Stimulated activated CD4-positive, alpha-beta T cell treated with anti-CD3 and anti-CD28 coated beads, Interleukin-12 subunit alpha, Interleukin-12 subunit beta, amount 100 ng/mL, for 24 hours (primary cell): ENCODE data around the gene SKP2.
A peak's percentile ranks its signal among the peaks of the same experiment; 100 is the strongest.
"Not testable (repeated sequence)": the region's sequence is repeated elsewhere in the genome, so short reads cannot be mapped to it uniquely, and the experiment has no call there.

Experiments used
- DNase-seq, 2 experiments: peaks; one replicate each; pipeline ENCODE4 v3.0.0-alpha.2; 2020; ENCODE audit warnings: low read depth in 2 of 2

SKP2 gene

DNA sequence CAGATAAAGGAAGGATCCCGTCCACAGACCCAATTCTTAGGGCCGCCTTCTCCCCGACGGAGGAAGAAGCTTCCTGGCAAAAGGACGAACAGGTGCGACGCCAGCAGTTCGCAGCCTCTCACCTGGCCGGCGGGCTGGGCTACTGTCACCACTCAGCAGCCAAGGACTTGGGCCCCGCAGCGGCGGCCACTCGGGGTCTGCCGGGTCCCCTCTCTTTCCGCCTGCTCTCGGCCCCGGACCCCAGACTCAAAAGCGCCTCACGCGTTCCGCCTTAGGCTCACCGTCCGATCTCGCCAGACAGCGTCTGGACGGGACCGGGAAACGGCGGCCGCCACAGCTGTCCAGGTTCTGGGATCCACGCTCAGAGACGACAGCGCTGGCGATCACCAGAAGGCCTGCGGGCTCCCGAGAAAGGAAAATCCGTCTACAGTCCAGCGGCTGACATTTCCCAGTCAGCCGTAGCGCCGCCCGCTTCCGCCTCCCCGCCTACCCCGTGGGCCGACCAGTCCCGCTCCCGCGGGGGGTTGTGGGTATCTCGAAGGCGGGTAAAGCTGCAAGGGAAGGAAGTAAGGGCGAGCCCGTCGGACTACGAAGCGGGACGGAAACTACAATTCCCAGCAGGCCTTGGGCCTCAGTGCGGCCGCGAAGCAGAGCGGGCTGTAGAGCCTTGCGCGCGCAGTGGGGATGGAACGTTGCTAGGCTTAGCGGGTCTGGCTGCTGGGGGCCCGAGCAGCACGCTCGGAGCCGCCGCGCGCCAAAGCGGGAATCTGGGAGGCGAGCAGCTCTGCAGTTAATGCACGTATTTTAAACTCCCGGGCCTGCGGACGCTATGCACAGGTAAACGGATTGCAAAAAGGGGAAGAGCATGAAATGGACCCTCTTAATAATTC lies at the start of gene SKP2, which contains the start of gene LMBRD2:
Gene SKP2, plus strand, starts transcription at position 678 of the 890 bp plus-strand sequence. Its CDS starts 152 bp downstream, at position 830.
Gene LMBRD2, minus strand, starts transcription at position 454 of the 890 bp plus-strand sequence. CDS start 8,538 bp downstream, outside the sequence.
- DNase-seq: peak; percentile 93 to 97

DNA sequence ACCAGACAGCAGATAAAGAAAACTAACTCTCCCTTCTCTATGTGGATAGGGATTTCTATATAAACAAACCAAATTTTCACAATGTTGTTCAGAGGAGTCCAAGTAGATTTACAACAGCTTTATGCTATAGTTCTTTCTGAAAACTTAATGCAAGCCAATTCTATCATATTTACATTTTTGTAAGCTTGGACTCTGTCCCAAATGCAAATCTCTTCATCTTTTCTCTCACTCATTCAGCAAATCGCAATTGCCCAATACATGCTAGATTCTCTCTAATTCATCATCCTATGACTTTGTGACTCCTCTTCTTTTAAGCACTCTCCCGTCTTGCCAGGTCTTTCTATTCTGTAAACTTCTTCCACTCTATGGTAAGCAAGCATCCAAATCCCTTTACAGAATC lies 46.1 kb upstream of the SKP2 start:
- DNase-seq: no peak

DNA sequence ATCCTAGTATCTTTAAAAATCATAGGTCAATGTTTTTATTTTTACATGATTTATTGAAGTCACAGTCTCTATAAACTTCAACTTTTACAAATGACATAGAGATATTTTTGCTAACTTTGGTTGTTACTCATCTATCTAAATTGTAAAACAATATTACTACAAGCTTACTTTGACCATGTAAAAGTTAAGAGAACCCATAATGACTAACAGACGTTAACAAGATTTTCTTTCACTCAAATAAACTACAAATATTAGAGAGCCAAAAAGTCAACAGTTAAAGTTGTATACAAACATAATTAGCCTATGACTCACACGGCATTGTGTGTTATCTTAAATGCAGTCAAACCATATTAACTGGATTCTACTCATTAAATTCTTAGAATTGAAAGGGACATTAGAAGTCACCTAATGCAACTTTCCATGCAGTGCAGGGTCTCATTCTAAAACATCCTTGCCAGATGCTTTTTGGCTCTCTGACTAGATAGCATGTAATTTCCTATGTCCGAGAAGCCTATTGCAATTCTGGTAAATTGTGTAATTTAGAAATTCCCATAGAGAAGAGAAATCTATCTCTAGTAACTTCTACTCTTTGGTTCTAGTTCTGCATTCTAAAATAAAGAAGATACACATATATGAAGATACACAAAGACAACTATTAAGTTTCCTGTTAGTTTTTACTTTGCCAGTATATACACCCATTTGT lies 43.0 kb upstream of the SKP2 start:
- no peak for DNase-seq

DNA sequence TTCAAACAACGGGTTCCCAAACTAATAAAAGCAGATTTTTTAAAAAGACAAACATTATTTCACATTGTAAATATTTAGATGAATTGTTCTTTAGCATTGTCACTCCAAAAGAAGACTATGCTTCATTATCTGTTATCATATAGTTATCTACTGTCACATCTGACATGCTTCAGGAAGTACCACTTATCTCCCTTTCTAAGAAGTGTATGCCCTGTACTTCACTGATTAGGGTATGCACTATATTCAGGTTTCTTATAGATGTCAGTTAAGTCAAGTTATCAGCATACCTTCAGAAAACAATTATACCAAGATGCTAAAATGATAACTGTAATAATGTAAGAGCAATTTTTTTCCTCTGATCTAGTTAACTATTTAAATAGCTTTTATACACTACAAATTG lies 40.7 kb upstream of the SKP2 start:
- DNase-seq: no peak

DNA sequence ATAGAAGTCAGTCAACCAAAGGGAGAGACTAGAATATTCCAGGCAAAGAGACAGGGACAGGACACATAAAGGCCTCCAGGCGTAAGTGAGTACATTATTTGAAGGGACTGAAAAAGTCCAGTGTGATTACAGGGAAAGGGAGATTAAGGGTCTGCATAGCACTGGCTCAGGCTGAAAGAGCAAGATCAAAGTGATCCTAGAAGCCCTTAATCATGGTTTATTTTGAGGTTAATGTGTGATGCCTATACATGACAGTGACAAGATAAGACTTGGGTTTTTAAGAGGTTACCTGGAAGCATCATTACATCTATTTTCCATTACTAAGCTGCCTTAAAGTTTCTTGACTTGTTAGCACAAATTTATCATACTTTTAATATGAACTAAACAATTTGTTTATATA lies 26.0 kb upstream of the SKP2 start:
- DNase-seq: no peak

DNA sequence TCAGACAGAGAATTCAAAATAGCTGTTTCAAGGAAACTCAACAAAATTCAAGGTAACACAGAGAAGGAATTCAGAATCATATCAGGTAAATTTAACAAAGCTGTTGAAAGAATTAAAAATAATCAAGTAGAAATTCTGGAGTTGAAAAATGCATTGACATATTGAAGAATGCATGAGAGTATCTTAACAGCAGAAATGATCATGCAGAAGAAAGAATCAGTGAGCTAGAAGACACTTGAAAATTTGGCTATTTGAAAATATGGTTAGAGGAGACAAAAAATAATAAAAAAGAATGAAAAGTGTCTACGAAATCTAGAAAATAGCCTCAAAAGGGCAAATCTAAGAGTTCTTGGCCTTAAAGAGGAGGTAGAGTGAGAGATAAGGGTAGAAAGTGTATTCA lies 23.1 kb upstream of the SKP2 start:
- no peak for DNase-seq

DNA sequence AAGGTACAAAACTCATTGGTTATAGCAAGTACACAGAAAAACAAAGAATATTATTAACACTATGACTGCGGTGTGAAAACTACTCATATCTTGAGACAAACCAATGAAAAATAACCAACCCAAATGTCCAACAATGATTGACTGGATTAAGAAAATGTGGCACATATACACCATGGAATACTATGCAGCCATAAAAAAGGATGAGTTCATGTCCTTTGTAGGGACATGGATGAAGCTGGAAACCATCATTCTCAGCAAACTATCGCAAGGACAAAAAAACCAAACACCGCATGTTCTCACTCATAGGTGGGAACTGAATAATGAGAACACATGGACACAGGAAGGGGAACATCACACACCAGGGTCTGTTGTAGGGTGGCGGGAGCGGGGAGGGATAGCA lies 22.2 kb upstream of the SKP2 start:
- DNase-seq: not testable (repeated sequence)

DNA sequence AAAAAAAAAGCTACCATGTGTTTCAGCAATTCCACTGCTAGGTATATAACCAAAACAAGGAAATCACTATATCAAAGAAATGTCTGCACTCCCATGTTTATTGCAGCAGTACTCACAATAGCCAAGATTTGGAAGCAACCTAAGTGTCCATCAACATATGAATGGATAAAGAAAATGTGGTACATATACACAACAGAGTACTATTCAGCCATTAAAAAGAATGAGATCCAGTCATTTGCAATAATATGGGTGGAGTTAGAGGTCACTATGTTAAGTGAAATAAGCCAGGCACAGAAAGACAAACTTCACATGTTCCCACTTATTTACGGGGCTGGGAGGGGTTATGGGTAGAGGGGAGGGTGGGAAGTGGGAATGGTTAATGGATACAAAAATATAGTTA lies 18.9 kb upstream of the SKP2 start:
- DNase-seq: not testable (repeated sequence)

DNA sequence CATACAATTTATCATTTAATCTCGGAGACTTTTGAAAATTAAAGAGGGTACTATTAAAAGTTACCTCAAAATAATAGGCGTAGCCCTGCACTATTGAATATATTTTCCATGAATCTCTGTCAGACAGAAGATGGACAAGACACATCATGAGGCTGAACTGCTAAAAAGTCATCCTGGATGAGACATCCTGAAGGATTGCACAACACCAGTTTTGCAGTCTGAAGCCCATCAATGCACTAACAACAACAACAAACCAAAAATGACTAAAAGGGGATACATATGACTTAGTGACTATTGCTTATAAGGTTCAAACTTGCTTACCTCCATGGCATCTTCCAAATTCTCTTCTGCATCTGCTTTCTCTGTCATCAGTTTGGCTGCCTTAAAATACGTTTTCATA lies 15.9 kb upstream of the SKP2 start:
- no peak for DNase-seq

DNA sequence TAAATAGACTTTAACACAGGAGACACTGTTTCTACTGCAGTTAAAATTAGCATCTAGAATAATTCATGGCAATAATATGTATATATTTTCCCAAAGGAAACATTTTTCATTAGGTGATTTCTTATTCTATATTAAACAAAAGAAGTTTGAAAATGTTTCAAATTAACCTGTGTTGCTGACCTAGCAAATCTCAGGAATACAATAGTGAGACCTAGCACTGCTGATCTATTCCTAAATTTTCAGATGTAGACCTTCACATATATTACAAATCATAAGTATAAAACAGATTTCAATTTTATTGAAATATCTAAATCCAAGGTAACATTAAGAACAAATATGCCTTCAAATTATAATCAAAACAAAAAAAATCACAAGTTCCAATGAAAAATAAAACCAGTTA lies 15.3 kb upstream of the SKP2 start:
- no peak for DNase-seq

DNA sequence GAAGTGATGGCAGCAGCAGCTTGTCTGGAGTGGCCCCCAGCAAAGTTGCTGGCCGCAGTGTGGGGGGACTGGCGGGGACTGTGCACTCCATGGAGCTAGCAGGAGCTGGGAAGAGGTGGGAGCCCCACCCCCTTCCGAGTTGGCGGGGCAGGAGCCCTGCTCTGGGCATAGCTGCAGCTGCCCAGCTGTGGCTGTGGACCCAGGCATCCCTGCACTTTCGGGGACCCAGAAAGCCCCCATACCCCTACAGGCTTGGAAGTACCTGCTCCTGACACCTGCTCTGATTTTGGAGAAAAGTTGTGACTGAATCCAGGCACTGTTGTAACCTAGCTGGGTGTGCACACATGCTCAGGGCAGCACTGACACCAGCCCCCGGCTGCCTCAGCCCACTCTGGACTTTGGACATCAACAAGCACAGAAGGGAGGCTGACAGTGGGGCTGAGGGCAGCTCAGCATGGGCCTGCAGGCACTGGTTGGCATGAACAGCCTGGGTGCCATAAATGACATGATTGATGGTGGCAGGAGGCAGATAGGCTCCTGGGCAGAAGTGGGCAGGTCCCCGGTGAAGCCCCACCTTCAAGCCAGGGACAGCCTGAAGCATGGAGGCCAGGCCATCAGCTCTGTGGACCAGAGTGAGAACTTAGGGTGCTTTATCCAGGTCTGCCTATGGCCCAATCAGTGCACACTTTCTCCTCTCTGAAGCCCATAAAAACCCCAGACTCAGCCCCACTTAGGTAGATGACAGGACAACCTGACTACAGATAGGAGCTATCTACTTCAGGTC lies 12.8 kb upstream of the SKP2 start:
- no peak for DNase-seq

DNA sequence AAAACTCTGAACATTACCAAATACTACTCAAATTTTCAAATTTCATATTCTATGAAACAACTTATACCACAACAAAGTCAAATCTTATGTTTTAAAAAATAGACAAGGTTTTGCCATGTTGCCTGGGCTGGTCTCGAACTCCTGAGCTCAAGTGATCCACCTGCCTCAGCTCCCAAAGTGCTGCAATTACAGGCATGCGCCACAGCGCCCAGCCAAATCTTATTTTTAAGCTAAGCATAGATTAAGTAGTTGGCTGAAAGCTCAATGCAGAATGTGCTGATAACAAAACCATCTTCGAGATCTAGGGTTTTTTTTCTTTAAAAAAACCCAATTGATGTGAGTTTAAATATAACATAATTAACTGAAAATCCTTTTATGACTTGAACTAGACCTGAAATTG lies 6.6 kb upstream of the SKP2 start:
- no peak for DNase-seq

DNA sequence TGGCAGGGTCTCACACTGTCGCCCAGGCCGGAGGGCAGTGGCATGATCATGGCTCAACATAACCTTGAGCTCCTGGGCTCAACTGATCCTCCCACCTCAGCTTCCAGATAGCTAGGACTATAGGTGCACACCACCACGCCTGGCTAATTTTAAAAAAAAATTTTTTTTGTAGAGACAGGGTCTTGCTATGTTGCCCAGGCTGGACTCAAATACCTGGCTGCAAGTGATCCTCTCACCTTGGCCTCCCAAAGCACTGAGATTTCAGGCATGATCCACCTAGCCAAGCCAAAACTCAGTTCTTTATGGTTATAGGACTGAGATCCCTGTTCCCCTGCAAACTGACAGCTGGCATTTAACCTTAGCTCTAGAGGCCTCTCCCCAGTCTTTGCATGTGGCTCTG lies 5.5 kb upstream of the SKP2 start:
- DNase-seq: no peak

DNA sequence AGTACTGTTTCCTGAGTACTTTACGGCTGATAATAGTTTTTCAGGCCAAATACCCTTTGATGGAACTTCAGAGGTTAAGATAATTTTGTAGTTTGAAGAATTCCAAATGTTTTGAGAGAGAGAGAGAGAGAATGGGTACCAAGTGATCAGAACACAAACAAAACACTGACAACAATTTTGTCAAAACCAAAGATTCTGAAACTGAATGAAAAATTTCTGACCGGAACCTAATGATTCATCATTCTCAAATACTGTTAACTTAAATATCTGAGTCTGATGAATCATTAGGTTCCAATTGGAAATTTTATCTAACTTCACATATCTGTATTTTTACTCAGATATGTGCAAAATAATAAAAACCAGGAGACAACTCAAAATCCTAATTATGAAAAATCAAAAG lies 4.2 kb upstream of the SKP2 start:
- DNase-seq: no peak

DNA sequence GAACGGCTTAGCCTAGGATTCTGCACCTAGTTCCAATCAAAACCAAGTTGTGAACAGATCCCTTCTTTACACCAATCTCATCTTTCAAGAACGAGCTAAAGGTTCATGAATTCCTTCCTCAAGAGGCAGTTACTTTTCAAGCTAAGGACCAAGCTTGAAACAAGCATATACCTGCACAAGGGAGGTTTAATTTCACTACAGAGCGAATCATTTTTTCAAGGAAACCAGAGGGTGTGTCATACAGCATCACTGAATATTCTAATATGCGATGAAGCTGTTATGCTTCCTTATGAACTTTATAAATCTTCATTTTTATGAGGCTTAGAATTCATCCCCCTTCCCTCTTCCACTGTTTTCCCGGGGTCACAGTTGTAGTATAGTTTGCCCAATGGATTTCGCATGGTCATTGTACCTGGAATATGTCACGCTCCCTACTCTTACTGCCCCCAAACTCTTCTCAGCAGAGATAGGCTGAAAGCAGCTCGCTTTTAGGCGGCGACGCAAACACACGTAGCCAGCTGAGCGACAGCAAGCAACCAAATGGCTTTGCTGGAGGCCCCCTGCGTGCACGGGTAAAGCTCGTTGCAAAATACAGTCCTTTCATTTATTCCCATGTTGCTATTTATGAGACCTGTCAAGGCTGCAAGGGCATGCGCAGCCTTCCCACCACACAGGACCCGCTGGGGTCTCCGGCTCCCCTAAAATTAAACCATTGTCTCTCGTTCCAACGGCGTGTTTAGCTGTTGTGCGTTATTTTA lies 1.1 kb upstream of the SKP2 start:
- peak; percentile 17 to 36 for DNase-seq

DNA sequence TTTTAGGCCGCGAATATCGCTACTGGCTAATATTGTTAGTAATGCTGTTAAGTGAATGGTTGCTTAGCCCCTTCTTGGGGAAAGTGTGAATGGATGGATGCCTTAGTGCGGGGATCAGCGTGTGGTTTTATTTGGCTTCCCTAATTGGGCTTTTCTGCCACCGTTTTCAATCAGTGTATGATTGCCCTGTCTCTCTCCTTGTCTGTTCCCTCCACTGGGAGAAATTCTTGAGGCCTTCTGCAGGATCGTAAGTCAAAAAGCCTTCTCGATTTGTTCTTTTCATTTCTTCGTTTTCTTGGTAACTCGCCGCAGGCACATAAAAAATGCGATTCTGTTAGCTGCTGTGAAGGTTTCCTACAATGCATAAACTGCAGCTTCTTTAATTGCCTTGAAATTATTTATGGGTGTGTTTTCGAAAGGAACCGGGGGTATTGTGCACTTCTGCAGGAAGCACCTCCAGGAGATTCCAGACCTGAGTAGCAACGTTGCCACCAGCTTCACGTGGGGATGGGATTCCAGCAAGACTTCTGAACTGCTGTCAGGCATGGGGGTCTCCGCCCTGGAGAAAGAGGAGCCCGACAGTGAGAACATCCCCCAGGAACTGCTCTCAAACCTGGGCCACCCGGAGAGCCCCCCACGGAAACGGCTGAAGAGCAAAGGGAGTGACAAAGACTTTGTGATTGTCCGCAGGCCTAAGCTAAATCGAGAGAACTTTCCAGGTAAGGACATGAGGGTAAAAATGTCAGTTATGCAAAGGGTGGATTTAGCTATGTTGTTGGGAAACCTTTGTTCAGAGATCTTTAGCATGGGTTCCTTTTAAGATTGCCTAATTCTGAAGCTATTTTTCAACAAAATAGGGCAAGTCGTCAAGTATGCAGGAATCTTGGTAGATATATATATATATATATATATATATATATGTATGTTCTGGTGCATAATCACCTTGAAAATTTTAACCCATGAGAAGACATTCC lies 700 bp downstream of the SKP2 start:
- no peak for DNase-seq

DNA sequence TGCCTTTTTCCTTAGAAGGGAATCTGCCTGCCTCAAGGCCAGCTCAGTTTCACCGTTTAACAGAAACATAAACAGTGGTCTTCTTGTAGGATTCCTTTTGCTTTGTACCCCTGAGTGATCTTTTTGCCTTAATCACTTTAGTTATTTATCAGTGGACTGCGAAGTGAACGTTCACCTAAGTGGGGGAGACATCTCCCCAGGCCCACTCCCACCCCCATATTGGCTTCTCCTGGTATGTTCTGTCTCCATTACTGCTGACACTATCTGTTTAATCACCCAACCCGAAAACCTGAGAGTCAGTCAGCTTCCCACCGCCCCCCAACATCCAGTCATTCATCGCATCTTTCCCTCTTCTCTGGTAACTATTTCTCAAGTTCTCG lies 1.4 kb downstream of the SKP2 start:
- DNase-seq: no peak

DNA sequence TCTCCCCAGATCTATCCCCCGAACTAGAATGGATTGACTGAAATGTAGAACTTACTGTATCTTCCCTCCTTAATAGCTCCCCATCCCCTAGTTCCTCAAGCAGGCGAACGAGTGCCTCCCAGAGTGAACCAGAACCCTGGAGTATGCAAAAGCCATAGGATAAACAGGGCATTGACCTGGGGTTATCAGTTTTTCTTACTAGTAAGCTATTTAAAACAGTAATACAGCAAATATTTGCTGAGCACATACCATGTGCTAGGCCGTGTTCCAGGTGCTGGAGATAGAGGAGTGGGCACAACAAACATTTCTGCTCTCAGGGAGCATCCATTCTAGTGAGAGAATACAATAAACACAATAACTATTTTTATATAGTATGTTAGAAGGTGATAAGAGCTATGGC lies 1.8 kb downstream of the SKP2 start:
- DNase-seq: no peak

DNA sequence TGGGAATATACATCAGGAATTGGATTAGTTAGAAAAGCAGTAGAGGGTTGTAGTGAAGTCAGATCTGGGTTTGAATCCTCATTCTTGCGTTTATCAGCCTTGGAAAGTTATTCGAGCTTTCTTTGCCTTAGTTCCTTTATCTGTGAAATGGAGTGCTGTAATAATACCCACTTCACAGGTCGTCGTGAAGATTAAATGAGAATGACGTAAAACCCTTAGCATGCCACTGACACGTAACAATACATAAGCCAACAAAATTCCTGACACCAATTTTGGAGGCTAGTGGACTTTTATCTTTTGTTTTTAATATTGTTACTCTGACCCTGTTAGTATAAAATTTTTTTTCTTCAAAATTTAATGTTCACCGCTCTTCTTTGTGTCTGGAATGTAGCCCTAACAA lies 3.4 kb downstream of the SKP2 start:
- DNase-seq: no peak

DNA sequence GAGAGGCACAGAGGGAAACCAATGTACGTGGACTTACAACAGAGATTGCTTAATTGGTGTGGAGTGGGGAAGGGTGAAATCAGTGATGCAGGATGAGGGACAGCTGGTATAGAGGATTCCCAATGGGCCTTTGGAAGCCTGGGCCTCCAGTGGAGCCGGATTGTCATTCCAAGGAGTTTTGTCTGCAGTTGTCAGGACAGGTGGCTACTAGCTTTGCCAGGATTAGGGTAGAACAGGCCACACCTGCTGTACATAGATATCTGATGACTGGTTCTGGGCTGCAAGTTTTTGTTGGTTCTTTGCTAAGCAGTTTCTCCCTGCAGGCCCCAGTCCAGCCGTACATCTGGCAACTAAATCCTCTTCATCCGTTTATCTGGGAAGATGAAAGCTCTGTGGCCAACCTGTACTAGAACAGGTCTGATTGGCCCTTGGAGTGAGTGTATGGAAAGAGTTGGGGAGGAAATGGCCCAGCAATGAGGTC lies 4.2 kb downstream of the SKP2 start:
- DNase-seq: no peak
